GM12874 (cell line): ENCODE results near the gene TMEM120B.

Experiments
- CTCF ChIP-seq: IDR thresholded peaks from 2 replicates; pipeline ENCODE4 v1.5.1; 2011; ENCODE audit warnings: low read depth, mild to moderate bottlenecking, control low read depth, low read length, moderate library complexity; ENCODE audit not compliant: insufficient read depth

Gene TMEM120B

GRCh38 chr12:121789800-121790728, 77.5 kb downstream of the TMEM120B start:
- no peak for TF ChIP-seq CTCF

GRCh38 chr12:121791671-121792551, 79.4 kb downstream of the TMEM120B start:
- TF ChIP-seq CTCF, result no peak

GRCh38 chr12:121792607-121793439, 80.3 kb downstream of the TMEM120B start:
- TF ChIP-seq CTCF, result peak; percentile 21; the same call in 1 of the 2 replicates

GRCh38 chr12:121793440-121793837, 80.9 kb downstream of the TMEM120B start, which contains the start of gene RHOF:
Gene RHOF (minus strand): TSS chr12:121793688. CDS start chr12:121793633, 55 bp downstream.
- TF ChIP-seq CTCF, result no peak

- peak; percentile 100 for TF ChIP-seq CTCF
Observed at GRCh38 chr12:121793838-121794533, 81.4 kb downstream of the TMEM120B start.

- no peak for TF ChIP-seq CTCF
Observed at GRCh38 chr12:121794534-121795033, 82.0 kb downstream of the TMEM120B start.
